GM21526 (cell line): Measurements from ENCODE around the gene AK8.

Experiments
- ATAC-seq: cut with Tn5 transposase; IDR thresholded peaks from one replicate; pipeline ENCODE4 v1.9.1; 2021; ENCODE audit warnings: moderate library complexity; ENCODE audit not compliant: unreplicated experiment, low FRiP score

The AK8 gene

DNA sequence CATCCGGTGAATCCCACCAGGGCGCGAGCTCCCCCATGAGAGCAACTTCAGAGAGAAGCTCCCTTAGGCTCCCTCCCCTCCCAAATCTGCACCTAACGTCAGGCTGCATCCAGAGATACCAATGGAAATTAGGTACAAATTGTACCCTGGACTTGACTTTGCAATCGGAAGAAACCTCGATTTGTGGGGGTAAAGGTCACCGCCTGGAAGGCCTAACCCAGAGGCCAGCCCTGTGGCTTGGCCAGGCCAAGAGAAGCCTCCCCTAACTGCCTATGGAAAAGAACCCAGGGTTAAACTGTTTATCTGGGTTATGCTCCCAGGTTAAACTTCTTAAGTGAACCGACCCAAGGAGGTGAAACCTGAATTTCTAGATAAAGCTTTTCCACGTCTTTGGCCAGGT, 127.4 kb downstream of the AK8 start:
- no peak for ATAC-seq

DNA sequence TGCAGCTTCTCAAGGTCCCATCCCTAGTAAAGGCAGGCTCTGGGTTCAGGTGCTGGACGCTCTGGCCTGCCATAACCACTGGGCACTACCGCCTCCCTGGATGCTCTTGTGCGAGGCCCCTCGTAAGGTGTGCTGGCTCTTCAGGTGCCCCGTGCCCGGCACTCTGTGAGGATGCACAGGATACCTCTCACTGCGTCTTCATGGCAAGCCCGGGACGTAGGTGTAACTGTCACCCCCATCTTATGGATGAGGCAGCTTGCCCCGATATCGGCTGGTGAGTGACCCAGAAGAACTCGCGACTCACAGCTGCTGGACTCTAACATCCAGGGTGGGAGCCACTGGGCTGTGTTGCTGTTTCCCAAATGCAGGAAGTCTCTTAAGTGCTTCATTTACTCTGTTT, 128.8 kb downstream of the AK8 start:
- ATAC-seq, result no peak

DNA sequence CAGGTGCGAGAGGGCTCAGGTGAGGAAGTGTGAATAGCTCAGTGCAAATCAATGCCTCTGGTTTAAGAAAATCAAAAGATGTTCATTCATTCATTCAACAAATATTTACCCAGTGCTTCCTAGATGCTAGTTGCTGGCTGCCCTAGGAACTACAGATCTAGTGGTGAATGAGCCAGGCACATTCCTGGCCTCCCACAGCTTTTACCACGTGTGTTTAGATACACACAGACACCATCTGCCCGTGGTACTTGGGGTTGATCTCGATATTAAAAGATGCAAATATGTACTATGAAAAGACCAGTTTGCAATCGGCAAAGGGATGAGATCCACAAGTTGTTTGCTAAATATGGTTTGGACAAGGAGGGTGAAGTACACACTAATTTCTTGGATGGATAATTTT, 129.6 kb downstream of the AK8 start:
- no peak for ATAC-seq

DNA sequence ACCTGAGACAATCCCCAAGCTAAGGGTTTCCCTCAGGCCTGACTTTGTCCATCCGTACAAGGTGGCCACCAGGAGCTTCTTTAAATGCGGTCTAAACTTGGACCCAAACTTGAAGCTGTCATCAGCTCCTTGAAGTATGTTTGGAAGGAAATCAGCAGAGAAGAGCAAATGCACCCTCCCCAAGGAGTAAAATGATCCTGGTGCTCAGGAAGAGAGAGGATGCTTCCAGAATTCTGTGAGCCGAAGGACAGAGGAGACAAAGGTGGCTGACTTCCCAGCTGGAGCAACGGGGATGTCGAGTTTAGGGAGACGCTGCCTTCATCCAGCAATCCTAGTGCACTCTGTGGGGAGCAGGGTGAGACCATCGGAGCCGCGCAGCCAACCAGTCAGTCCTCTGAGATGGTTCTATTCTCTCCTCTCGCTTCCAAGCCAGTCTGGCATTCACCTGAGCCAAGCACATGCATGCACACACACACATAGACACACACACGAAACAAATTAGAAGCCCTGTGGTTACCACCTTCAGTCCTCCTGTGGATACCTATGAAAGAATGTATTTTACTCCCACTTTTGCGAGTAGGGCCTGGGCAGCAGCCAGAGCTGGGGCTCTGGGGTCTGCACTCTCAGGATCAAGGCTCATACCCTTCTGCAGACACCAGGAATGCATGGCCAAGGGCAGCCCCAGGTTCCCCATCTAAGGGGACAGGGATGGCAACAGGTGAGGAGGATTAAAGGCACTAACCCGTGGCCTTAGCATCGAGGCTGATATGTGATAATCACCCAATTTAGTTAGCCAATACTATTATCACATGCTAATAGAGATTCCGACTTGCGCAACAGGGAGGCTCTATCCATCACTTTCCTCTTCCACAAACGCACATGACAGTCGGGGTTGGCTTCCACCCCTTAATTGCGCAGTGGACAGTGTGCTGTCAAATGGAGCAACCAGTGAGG, 132.1 kb downstream of the AK8 start:
- ATAC-seq, result no peak

DNA sequence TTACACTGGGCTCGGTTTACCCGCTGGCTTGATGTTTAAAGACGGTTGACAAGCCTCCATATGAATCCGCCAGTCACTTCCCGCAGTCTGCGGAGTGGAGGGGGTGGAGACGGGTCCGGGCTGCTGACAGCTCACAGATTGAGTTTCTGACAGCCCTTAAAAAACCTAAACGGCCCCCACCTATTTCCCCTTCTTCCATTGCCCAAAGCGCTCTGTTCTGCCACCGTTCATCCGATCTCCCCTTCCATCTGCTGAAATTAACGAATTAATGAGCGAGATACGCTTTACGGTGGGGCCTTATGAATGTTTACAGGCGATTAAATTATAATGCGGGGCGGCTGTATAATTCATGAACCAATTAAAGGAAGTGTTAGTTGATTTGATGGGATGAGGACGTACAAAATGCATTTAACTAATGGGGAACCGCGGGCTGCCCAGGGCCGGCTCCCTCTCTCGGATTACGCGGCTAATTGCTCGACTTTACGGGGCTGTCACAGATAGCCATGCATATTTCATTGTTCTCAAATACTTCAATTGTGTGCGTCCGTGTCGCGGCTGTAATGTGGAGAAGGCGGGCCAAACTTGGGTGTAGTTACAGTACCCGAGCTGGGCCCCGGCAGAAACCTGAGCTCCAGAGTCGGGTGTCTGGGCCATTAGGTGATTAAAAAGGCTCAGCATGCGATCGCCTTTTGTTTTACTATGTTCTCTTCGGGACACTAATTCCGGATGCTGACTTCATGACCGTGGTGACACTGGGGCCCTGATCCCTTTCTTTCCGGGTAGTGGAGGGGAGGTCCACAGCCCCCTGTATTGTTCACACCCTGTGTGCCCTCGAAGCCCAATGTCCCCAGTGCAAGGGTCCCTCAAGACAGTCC, 133.0 kb downstream of the AK8 start:
- ATAC-seq, result no peak

DNA sequence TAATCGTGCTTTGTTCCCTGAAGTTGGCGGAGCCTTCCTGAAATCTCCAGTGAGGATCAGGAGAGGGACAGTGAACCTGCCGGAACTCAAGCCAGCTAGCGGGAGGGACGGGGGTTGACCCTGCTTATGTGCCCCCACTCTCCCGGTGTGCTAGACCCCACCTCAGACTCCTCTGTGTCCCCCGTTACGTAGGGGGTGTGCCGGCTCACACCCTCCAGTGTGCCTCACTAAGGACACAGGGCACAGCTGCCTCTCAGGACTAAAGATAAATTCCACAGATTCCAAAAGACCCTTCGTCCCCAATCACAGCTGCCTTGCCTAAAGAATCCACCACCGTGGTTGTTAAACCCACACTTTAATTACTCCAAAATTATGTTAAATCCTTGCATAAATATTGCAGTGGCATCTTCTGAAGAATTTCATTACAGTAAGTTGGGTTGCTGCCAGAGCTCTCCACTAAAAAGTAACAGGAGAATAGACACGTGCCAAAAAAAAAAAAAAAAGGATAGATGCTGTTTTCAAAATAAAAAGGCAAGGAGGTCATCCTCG, 134.1 kb downstream of the AK8 start:
- ATAC-seq, result no peak

DNA sequence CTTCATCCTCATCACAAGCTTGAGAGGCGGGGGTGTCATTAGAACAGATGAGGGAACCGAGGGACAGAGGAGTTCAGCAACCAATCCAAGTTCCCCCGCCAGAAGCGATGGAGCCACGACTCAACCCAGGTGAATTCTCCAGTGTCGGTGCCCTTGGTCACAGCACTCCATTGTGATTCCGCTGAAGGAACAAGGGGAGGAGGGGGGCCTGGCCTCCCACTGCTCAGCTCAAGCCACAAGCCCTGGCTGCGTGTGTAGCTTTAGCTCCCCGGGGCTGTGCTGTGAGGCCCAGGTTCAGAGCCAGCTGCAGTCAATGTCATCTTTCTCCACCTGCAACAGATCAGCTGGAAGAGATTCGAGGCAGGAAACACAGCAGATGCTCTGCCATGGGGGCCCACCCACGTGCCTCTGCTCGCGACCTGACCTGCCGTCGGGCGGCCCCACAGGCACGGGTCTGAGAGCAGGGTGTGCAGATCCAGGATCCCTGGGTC, 135.2 kb downstream of the AK8 start:
- ATAC-seq, result no peak

DNA sequence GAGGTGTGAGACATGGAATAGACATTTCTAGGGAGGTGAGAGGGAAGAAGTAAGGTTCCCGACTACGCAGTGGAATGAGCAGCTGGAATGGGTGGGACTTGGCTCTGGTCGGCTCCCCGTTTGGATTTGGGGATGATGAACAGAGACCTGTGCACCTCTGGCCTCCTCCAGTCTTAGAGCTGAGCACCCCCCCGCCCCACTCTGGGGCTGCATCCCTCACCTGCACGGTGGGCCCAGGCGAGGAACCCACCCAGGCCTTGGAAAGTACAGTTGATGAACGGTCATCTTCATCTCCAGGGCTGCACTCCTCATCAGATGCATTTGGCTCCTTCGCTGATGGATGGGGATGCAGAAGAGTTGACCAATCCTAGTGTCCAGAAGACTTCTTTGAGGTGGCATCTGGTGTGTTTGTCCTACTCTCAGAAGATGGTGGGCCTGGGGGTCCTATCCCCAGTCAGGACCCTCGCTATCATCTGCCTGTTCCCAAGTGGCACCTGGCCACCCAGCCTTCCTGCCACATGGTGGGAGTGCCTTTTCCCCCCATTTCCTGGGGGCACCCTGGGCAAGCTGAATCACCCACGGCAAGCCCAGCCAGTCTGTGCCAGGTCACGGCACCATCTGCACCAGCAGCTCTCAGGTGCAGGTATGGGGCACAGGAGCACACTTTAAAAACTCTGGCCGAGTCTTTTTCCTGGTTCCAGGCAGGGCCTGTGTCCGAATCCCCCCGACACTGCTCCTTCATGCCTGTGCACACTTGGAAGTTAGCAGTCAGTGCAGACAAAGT, 137.4 kb downstream of the AK8 start:
- no peak for ATAC-seq

DNA sequence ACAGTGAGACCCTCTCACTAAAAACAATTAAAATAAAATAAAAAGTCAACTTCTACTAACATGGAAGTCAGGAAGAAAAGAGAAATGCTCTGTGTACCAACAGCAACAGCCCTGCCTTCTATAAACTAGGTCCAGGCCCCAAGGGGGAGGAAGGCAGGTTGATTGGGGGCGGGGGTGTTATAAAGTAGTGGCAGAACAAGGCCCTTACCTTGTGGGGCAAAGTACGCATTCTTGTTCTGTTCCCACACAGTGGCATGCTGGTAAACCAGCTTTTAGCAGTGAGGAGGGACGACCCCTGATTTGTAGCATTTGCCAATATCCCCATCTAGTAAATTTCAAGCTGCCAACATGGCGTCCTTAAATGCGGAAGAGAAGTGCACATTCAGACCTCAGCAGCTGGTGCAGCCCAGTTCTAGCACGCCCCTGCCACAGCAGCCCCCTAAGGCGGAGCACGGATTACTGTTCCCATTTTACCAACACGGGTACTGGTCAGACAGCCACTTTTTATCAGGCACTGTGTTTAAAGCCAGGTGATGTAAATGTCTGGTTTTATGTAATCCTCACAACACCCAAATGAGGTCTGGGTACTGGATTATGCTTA, 138.3 kb downstream of the AK8 start:
- no peak for ATAC-seq

DNA sequence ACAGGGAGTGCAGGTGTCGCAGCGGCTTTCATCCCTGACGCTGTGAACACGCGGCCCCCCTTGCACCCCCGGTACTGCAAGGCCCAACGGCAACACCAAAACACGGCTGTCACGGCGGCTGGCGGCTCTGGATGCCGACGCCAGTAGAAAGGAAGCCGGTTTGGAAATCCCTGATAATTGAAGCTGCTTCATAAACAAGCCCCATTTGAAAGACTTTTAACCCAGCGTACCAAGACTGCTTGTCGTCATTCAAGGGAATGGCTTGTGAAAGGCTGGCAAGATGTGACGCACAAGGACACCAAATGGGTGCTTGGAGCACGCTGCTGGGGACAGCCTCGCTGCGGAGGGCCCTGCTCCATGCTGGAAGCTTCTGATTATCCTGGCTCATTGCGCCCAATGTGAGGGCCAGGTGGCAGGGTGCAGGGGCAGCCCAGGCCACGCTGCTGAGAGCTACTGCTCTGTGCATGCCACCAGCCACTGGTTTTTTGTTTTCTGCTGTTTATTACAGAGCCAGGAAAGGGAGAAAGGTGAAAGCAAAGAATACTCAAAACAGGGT, 144.7 kb downstream of the AK8 start:
- ATAC-seq, result no peak

DNA sequence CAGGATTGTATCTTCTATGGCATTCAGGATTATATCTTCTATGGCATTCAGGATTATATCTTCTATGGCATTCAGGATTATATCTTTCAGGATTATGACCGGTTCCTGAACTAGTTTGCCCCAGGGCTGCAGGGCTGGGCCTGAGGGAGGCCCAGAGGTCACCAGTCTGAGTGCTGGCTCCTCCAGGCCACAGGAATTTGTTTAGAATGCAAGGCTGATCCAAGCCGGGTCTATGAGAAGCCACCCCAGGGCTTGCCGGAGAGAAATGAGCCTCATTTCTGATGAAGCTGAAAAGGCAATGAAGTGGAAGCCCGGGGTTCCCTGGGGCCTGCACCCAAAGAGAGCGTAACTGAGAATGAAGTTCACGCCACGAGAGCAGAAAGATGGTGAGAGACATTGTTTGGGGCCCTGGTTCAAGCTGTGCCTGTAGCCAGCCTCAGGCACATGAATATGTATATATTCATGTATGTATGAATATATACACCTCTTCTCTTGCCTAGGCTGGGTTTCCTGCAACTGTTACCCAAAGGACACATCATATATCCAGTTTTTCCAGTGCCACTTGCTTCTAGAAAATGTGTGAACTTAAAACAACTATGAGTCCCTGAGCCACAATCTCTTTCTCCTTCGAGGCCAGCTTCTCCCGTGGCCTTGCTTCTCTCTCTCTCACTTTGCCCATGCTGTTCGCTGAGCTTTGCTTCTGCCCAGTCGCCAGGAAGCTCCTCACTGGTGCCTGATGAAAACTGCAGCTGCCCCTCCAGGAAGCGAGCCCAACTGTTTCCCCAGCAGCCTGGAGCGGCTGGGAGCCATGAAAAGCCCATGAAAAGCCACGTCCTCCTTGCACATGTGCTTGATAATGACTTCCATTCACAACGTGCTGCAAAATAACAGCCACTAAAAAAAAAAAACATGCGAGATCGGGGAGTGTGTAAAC, 145.5 kb downstream of the AK8 start:
- ATAC-seq, result no peak

DNA sequence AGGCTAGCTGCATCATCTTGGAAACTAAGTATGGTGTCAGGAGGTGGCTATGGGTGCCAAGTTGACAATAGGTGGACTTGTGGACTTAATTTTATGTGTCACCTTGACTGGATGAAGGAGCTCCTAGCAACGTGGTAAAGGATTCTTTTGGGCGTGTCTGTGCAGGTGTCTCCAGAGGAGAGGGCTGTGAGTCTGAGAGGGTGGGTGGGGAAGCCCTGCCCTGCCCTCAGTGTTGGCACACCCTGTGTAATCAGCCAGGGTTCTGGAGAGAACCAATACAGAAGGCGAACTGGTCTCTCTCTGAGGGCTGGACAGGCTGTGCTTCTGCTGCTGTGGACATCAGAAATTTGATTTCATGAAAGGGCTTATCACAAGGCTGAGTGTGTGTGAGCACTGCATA, 146.9 kb downstream of the AK8 start:
- no peak for ATAC-seq

DNA sequence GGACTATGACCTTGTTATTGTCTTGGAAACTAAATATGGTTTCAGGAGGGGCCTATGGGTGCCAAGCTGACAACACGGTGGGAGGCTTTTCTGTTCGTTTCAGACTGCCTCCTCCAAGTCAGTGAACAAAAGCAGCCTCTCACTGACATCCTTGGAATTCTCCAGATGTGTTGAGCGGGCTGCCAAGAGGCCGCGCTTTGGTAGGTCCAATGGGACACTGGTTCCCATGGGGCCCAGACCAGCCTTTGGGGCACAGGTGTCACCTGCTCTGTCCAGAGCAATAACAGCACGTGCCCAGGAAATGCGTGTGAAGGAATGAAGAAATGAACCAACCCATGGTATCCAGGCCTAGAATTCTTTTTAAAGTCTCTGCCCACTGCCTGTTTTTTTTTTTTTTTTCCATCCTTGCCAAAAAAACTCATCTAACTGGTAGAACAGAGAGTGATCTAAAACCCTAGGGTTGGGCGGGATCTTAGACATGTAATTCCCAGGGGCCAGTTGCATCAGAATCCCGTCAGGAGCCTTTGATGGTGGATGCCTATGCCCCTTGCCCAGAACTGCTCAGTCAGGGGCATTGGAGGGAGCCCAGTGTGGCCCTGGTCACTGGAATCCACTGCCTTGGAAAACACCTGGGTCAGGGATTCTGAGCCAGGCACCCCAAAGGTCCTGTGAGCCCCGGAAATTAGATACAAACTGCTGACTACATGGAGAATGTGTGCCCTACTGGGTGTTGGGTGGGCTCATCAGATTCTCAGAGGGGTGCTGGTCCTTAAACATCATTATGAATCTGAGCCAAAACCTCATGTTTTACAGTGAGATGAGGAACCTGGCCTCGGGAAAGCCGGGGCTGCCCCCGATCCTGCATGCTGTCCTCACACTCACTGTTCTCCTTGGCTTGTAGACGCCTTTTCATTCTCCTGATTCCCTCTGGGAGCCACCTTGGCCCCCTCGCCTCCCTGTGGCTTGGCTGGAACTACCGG, 147.7 kb downstream of the AK8 start:
- no peak for ATAC-seq

DNA sequence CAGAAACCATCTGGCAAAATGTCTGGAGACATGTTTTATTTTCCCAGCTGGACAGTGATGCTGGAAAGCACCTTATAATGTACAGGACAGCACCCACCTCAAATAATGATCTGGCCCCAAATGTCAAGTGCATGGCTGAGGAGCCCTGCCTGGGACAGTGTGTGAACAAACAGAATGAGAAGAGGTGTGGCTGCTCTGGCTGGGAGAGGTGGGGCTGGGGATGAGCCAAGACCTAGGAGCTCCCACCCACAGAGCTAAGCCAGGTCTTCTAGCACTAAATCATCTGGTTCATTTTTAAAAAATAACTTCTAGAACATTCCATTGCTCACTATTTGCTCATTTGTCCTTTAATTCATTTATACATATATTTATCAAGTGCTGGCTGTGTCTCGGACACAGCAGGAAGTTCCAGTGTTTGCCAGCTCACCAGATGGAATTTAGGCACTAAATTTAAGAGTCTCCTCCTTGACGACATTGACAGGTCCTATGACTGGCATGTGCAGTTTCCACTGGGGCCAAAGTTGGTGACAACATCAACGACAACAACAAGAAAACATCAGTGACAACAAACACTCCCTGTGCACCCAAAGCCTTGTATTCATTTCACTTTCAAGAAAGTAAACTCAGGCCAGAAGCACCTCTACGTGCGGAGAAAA, 148.7 kb downstream of the AK8 start:
- no peak for ATAC-seq

DNA sequence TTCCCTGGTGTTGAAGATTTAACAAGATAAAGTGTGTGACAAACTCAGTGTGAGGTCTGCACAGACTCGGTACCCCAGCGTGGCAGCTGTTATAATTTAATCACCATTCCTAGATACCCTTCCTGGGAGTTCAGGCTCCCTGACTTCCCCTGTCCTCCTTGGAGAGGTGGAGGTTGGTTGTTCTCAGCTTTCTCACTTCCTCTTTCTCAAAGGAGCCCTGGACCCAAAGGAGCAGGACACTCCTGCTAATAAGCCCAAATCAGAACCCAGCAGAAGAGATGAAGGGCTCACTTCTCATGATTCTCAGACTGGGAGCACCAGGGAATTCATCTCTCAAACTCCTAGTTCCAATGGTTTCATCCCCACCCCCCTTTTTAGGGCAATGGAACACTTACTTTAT, 149.6 kb downstream of the AK8 start:
- ATAC-seq, result no peak

DNA sequence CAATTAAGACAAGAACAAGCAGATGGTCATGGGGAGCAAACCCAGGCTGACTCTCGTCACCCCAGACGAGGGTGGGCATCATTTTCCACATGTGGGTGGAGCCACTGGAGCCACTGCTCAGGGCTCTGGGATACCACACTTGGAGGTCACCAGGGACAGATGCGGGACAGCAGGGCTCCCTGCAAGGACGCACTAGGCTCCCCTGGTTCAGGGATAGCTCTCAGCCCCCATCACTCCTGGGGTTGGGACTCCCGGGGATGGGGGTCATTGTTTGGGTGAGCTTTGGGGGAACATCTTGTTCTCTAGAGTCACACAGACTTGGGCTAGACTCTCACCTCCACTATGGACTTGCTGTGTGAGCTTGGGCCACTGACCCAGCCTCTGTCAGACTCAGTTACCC, 150.0 kb downstream of the AK8 start:
- ATAC-seq, result no peak

DNA sequence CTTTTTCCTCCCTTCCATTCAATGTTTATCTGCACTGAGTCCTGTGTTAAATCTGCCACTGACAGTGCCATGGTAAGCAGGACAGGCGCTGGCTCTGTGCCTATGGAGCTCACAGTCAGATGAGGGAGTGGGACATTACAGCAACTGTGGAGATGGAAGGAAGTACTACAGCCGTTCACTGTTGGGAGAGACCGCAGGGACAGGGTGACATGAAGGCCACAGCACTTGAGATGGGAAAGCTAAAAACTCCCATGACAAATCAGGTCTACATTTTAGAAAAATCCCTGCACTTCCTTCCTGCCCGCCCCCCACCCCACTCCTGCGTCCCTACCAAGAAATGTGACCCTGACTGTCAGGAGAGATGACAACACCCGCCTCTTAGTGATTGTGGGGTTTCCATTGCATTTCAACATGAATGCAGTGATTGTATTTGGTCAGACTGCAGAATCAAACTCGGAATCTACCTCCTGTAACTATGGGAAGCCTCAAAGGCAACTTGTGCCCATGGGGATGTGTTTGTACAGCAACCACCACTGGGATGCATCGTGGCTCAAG, 151.4 kb downstream of the AK8 start:
- no peak for ATAC-seq
